Measurements from ENCODE around the gene ANKUB1.
A peak's percentile ranks its signal among the peaks of the same experiment; 100 is the strongest.

ANKUB1 gene

DNA sequence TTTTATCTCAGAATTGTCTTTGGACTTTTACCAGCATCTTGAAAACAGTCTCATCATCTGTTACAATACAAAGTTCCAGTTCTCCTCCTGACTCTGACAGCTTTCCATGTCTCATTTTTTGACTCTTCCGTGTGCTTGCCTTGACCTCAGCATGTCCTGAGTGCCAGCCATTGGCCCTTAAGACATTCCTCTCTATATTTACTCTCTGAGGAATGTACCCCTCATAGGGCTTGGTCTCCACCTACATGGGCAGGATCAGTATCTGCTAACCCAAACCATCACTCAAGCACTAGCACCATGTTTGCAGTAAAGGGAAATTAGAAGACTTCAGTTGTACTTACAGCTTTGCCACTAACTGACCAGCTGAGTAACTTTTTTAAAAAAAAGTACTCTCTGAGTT is 16.2 kb downstream of the ANKUB1 start:
- TF ChIP-seq, protein P1, sequence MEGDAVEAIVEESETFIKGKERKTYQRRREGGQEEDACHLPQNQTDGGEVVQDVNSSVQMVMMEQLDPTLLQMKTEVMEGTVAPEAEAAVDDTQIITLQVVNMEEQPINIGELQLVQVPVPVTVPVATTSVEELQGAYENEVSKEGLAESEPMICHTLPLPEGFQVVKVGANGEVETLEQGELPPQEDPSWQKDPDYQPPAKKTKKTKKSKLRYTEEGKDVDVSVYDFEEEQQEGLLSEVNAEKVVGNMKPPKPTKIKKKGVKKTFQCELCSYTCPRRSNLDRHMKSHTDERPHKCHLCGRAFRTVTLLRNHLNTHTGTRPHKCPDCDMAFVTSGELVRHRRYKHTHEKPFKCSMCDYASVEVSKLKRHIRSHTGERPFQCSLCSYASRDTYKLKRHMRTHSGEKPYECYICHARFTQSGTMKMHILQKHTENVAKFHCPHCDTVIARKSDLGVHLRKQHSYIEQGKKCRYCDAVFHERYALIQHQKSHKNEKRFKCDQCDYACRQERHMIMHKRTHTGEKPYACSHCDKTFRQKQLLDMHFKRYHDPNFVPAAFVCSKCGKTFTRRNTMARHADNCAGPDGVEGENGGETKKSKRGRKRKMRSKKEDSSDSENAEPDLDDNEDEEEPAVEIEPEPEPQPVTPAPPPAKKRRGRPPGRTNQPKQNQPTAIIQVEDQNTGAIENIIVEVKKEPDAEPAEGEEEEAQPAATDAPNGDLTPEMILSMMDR (IDR thresholded peaks at IDR 0.05; ENCODE audit: low read depth, low read length) = no peak
- DNase-seq (ENCODE audit: extremely low read depth, low read depth) = no peak

DNA sequence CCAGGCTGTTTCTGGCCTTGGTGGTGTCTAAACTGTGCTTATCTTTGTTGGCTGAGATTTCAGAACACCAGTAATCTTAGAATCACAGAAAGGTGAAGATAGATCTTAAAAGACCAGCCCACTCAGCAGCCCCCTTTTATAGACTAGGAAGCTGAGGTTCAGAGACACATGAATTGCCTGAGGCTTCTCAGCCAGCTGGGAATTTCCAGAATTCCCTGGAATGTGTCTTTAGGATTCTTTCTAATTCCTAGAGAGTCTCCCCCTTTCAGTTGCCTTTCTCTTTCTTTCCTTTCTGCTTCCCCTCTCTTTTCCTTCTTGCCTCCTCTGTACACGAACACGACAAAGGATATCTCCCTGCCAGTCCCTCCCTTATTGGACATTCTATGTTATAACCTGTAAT is 19.5 kb downstream of the ANKUB1 start:
- no peak for DNase-seq (ENCODE audit: extremely low read depth, low read depth)
- TF ChIP-seq, protein P1 (IDR thresholded peaks at IDR 0.05; ENCODE audit: low read depth, low read length) = no peak

DNA sequence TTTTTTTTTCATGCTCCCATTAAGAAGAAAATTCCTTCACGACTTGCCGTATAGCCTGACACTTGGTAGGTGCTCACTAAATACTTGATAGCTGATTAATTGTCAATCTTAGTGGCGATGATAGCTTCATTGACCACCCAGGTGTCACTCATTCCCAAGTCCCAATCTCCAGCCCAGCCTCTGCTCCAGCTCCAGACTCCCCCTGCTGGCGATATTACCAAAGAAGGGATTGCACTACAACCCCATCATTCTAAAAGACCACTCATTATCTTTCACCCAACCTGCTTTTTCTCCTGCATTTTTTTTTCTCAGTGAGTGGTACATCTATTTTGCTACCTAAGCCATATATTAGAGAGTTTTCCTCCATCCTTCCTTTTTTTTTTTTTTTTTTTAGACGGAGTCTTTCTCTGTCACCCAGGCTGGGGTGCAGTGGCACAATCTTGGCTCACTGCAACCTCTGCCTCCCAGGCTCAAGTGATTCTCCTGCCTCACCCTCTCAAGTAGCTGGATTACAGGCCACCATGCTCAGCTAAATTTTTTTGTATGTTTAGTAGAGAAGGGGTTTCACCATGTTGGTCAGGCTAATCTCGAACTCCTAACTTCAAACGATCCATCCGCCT is 20.6 kb downstream of the ANKUB1 start:
- DNase-seq (ENCODE audit: extremely low read depth, low read depth) = no peak
- TF ChIP-seq, protein P1 (IDR thresholded peaks at IDR 0.05; ENCODE audit: low read depth, low read length) = peak; percentile 79

DNA sequence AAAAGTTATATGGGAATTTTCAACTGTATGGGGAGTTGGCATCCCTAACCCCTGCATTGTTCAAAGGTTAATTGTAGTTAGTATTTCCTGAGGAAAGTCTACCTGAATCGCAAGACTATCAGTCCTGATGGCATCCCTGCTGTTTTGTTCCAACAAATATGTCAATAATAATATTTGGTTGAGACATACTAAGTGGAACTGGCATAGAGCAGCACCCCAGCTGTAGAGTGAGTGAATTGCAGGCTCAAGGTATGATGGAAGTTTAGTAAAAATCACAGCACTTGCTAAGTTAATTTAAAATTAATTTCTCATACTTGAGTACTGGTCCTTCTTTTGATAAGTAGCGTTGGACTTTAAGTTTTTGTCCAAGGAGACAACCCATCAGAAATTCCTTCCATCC is 22.1 kb downstream of the ANKUB1 start:
- TF ChIP-seq, protein P1 (IDR thresholded peaks at IDR 0.05; ENCODE audit: low read depth, low read length) = no peak
- no peak for DNase-seq (ENCODE audit: extremely low read depth, low read depth)

DNA sequence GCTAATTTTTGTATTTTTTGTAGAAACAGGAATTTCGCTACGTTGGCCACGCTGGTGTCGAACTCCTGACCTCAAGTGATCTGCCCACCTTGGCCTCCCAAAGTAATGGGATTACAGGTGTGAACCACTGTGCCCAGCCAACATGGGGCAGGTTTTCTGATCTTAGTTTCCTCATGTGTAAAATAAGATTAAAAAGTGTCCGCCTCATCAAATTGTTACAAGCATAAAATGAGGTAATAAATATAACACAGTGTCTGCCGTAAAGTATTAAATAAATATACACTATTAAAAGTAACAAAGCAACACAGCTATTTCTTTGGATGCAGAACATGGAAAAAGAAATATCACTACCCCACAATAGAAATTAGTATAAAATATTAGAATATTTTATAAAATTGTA is 23.6 kb downstream of the ANKUB1 start:
- TF ChIP-seq, protein P1 (IDR thresholded peaks at IDR 0.05; ENCODE audit: low read depth, low read length) = no peak
- no peak for DNase-seq (ENCODE audit: extremely low read depth, low read depth)

DNA sequence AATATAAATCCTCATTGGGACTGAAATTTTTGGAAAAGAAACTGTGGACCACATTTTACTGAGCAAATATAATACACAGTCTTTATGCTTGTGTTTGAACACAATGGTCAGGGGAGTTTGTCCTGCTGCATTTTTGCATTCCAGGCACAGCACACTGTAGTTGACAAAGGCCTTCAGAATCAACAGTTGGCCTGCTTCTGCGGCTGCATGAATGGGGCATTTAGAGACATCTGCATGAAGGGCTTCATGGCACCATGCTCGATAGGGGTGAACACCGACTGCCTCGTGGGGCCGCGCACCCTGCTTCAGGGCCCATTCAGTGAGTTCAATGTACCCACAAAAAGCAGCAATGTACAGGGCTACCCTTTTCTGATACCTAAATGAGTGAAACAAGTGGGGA is 24.6 kb downstream of the ANKUB1 start:
- TF ChIP-seq, protein P1 (IDR thresholded peaks at IDR 0.05; ENCODE audit: low read depth, low read length) = no peak
- DNase-seq (ENCODE audit: extremely low read depth, low read depth) = no peak

DNA sequence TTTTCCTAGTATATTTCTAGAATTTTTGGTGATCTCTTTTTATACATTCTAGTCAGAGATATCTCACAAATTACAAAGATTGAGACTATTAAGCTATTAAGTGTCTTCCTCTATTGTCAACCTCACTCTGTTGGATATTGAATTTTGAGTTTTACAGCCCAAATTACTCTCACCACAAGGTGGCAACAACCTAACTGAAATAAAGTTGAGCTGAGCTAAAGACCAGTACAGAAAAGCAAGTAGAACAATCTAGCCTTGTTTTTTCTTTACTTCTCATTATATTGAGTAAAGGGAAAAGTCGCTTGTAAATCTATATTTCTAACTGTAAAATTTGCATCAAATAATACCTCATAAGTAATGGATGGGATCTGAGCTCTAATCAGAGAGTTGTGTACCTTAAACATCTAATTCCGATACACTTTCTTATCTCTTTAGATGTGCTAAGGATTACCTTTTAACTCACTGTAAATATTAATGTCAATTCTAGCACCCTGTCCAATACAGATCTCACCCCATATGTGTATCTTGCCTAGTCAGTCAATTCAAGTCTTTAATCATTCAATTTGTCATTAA is 26.5 kb downstream of the ANKUB1 start:
- DNase-seq (ENCODE audit: extremely low read depth, low read depth) = no peak

More for the DNA sequence above, 26.5 kb downstream of the ANKUB1 start:
- TF ChIP-seq, protein P1 (IDR thresholded peaks at IDR 0.05; ENCODE audit: low read depth, low read length) = peak; percentile 63
